Limb (tissue), 2 donors: ENCODE data around the gene PPP2R2C.

Source experiments
- DNase-seq, 2 donors: peaks; one replicate each; pipeline ENCODE4 v3.0.0-alpha.2; 2016; ENCODE audit errors: extremely low spot score in 2 of 2

The PPP2R2C gene

GRCh38 chr4:6426571-6427438 is 45.6 kb downstream of the PPP2R2C start:
- no peak for DNase-seq

- DNase-seq, result no peak
These were observed 46.5 kb downstream of the PPP2R2C start for GRCh38 chr4:6425911-6426310.

- DNase-seq, result no peak
These were observed 47.1 kb downstream of the PPP2R2C start for GRCh38 chr4:6425336-6425735.

GRCh38 chr4:6424425-6424824 is 48.0 kb downstream of the PPP2R2C start:
- no peak for DNase-seq

GRCh38 chr4:6423575-6423974 is 48.8 kb downstream of the PPP2R2C start:
- DNase-seq, result no peak

GRCh38 chr4:6422866-6423265 is 49.5 kb downstream of the PPP2R2C start:
- DNase-seq, result no peak

GRCh38 chr4:6422105-6422504 is 50.3 kb downstream of the PPP2R2C start:
- DNase-seq, result no peak

GRCh38 chr4:6421397-6421796 is 51.0 kb downstream of the PPP2R2C start:
- DNase-seq, result no peak

GRCh38 chr4:6420972-6421371 is 51.4 kb downstream of the PPP2R2C start:
- DNase-seq, result no peak

- no peak for DNase-seq
These were observed 52.4 kb downstream of the PPP2R2C start for GRCh38 chr4:6420036-6420435.

- no peak for DNase-seq
These were observed 52.9 kb downstream of the PPP2R2C start for GRCh38 chr4:6419452-6420028.

GRCh38 chr4:6418193-6418755 is 54.1 kb downstream of the PPP2R2C start:
- DNase-seq, result no peak

GRCh38 chr4:6417516-6418050 is 54.8 kb downstream of the PPP2R2C start:
- no peak for DNase-seq

- DNase-seq, result peak in 1 of 2 donors; percentile 42
These were observed 55.7 kb downstream of the PPP2R2C start for GRCh38 chr4:6416518-6417286.

GRCh38 chr4:6415031-6415705 is 57.2 kb downstream of the PPP2R2C start:
- no peak for DNase-seq

- no peak for DNase-seq
These were observed 57.8 kb downstream of the PPP2R2C start for GRCh38 chr4:6414578-6414977.

GRCh38 chr4:6410664-6411063 is 61.8 kb downstream of the PPP2R2C start:
- DNase-seq, result no peak

- no peak for DNase-seq
These were observed 62.3 kb downstream of the PPP2R2C start for GRCh38 chr4:6410068-6410467.

GRCh38 chr4:6409381-6409780 is 63.0 kb downstream of the PPP2R2C start:
- DNase-seq, result no peak

- no peak for DNase-seq
These were observed 64.2 kb downstream of the PPP2R2C start for GRCh38 chr4:6408263-6408662.

- no peak for DNase-seq
These were observed 67.1 kb downstream of the PPP2R2C start for GRCh38 chr4:6405397-6405706.
